ENCODE results near the gene XYLT1. TPM values are rescaled to one million over a fixed set of nuclear protein-coding genes. Genes with fewer than 3 reads are reported as not detected.

The XYLT1 gene
- total and polyA plus RNA-seq, 2 of the 8 experiments (the other 6 are each of a cell fraction or from before 2014, with no cell fraction given): 6.6 to 25.4 TPM

GRCh38 chr16:17370731-17371285 is 100.0 kb downstream of the XYLT1 start:
- H3K23me2 ChIP-seq (ENCODE audit: low read depth, low read length): no peaks in the 10 kb centered on the region
- H3K9ac ChIP-seq (replicated peaks in 1 of 4; ENCODE audit: extremely low read depth in 1 of 4, low read depth in 3 of 4, low read length in 3 of 4): no peak overlapping the region
- no peak for FAIRE-seq
- H4K5ac ChIP-seq (ENCODE audit: insufficient read length, low read depth, low read length): no peak overlapping the region
- H2BK20ac ChIP-seq (ENCODE audit: low read length): no peak overlapping the region
- no peak overlapping the region for H2AFZ ChIP-seq (ENCODE audit: low read length)
- no peak overlapping the region for H2BK120ac ChIP-seq (replicated peaks; ENCODE audit: low read depth, low read length)
- no peak overlapping the region for H3K14ac ChIP-seq (ENCODE audit: insufficient read length)
- no peak overlapping the region for H3K56ac ChIP-seq (replicated peaks; ENCODE audit: insufficient read length, low read depth, low read length)
- H2BK15ac ChIP-seq (ENCODE audit: low read length): 0 out of 2 replicates have a peak overlapping the region, but pooled peaks have one; percentile 74
- no peaks in the 10 kb centered on the region for H3K9me3 ChIP-seq (ENCODE audit: insufficient read depth in 2 of 2, low read depth in 1 of 2, low read length in 1 of 2)
- peaks cover 0 to 2% of the 10 kb centered on the region in 2 experiments for H4K20me1 ChIP-seq (replicated peaks in 1 of 2; ENCODE audit: control insufficient read depth in 1 of 2, insufficient read depth in 2 of 2, low read length in 2 of 2)
- 70% methylated on average over 4 of the region's 4 CpGs; no CpG with 5 or more reads in 1 of the 2 experiments for WGBS, 2 experiments (ENCODE audit: extremely low coverage in 1 of 2, insufficient coverage in 1 of 2, insufficient read length in 1 of 2, insufficient replicate concordance in 2 of 2, low coverage in 1 of 2, low lambda C conversion rate in 2 of 2, missing lambda C conversion rate in 1 of 2)
- H3K4me2 ChIP-seq (ENCODE audit: insufficient read depth in 1 of 2, low read depth in 2 of 2, low read length in 2 of 2): no peak overlapping the region
- POLR2A ChIA-PET (ENCODE audit: partially characterized antibody): interaction anchor here (0.7 to 0.9 kb wide), 2 partner anchors 69 kb away, joined by 3 read pairs; no protein-coding TSS in a partner anchor
- peaks cover 0 to 31% (median 24%) of the 10 kb centered on the region in 4 experiments; a peak in 6 of 7 replicates for H3K4me1 ChIP-seq (replicated peaks in 1 of 4; ENCODE audit: control insufficient read depth in 3 of 4, insufficient read depth in 4 of 4, low read length in 3 of 4)
- no peaks in the 10 kb centered on the region for H3K36me3 ChIP-seq (ENCODE audit: control insufficient read depth in 2 of 4, insufficient read depth in 4 of 4, low read length in 3 of 4)
- DNase-seq (ENCODE audit: low read depth in 1 of 2, low spot score in 2 of 2): no peak
- peak overlapping the region; percentile 27 for H4K91ac ChIP-seq (replicated peaks; ENCODE audit: insufficient read length, low read length)
- no peak overlapping the region for H3K27ac ChIP-seq (ENCODE audit: low read depth, low read length)
- peaks cover 0 to 10% of the 10 kb centered on the region in 2 experiments; a peak in 1 of 4 replicates for H3K79me2 ChIP-seq (ENCODE audit: control insufficient read depth in 1 of 2, insufficient read depth in 2 of 2, low read length in 2 of 2)
- CTCF ChIA-PET (ENCODE audit: partially characterized antibody): interaction anchor here (0.6 to 2.9 kb wide), 5 partner anchors 75 to 163 kb away, joined by 3 to 15 read pairs (median 4); no protein-coding TSS in a partner anchor
- no peaks in the 10 kb centered on the region for H3K27me3 ChIP-seq (replicated peaks in 1 of 4; ENCODE audit: control insufficient read depth in 3 of 4, extremely low read depth in 1 of 4, insufficient read depth in 3 of 4, low read length in 3 of 4)
- H3K4me3 ChIP-seq (ENCODE audit: extremely low read depth in 1 of 4, insufficient read depth in 2 of 4, low read depth in 3 of 4, low read length in 4 of 4): no peak overlapping the region
- H3K4ac ChIP-seq (replicated peaks; ENCODE audit: insufficient read length, low read depth, low read length): no peak overlapping the region
- H2BK5ac ChIP-seq (ENCODE audit: low read depth, low read length): peak overlapping the region; percentile 54; the same call in 1 of the 2 replicates
- no peak overlapping the region for H4K8ac ChIP-seq (ENCODE audit: extremely low read depth, insufficient read depth, low read length)
- peak overlapping the region; percentile 49; the same call in 1 of the 2 replicates for H3K18ac ChIP-seq (ENCODE audit: extremely low read depth, low read length)
- peak overlapping the region; percentile 18; the same call in 1 of the 2 replicates for H2BK12ac ChIP-seq (ENCODE audit: low read depth, low read length)
- peaks cover 5% of the 10 kb centered on the region; the same call in 1 of the 2 replicates for H3K79me1 ChIP-seq (ENCODE audit: low read depth, low read length)
- no peak overlapping the region for H3K23ac ChIP-seq (ENCODE audit: insufficient read length)
- no peak overlapping the region; the same call in 1 of the 2 replicates for H2AK5ac ChIP-seq (ENCODE audit: low read depth, low read length)
- no peak for TF ChIP-seq BACH1 (IDR thresholded peaks at IDR 0.05; ENCODE audit: low read length)
- no peak for TF ChIP-seq RNF2 (IDR thresholded peaks at IDR 0.05; ENCODE audit: borderline replicate concordance, low read depth, low read length, missing control alignments, poor library complexity, severe bottlenecking)
- no peak for TF ChIP-seq YY1 (IDR thresholded peaks at IDR 0.05; ENCODE audit: low read depth, low read length)
- TF ChIP-seq SP2 (IDR thresholded peaks at IDR 0.05; ENCODE audit: low read length): no peak
- TF ChIP-seq BRCA1 (IDR thresholded peaks at IDR 0.05; ENCODE audit: low read depth, low read length): no peak
- TF ChIP-seq ZNF274 (IDR thresholded peaks at IDR 0.05; ENCODE audit: borderline replicate concordance, extremely low read depth, low read length): no peak
- no peak for TF ChIP-seq JUND (IDR thresholded peaks at IDR 0.05; ENCODE audit: low read length)
- no peak for TF ChIP-seq KDM5A (IDR thresholded peaks at IDR 0.05; ENCODE audit: low read length)
- TF ChIP-seq ATF3 (IDR thresholded peaks at IDR 0.05; ENCODE audit: insufficient read depth, low read depth, low read length): no peak
- no peak for TF ChIP-seq SP4 (IDR thresholded peaks at IDR 0.05; ENCODE audit: low read length)
- no peak for TF ChIP-seq E2F6 (IDR thresholded peaks at IDR 0.05)
- no peak for TF ChIP-seq SAP30 (IDR thresholded peaks at IDR 0.05; ENCODE audit: insufficient read depth, insufficient replicate concordance, low read length)

All from H1 (cell line).